Measurements from ENCODE around the gene ADGRE2. TPM values are rescaled to one million over a fixed set of nuclear protein-coding genes. Genes with fewer than 3 reads are reported as not detected.
A peak's percentile ranks its signal among the peaks of the same experiment; 100 is the strongest.
"Not testable (repeated sequence)": the region's sequence is repeated elsewhere in the genome, so short reads cannot be mapped to it uniquely, and the experiment has no call there.

The ADGRE2 gene
- total RNA-seq, 1 donor from 2014 or later: not detected

- DNase-seq (ENCODE audit: extremely low spot score, unreplicated experiment): peak; percentile 53
- TF ChIP-seq CTCF (IDR thresholded peaks at IDR 0.05): no peak
Measured at GRCh38 chr19:14770136-14770535, 8.2 kb downstream of the ADGRE2 start.

GRCh38 chr19:14769201-14769600, 9.2 kb downstream of the ADGRE2 start:
- Mint-ChIP-seq H3K27ac (ENCODE audit: unreplicated experiment) (no peak overlapping the region), H3K27me3 (ENCODE audit: unreplicated experiment) (no peaks in the 10 kb centered on the region), H3K36me3 (ENCODE audit: unreplicated experiment) (no peaks in the 10 kb centered on the region), H3K9me3 (ENCODE audit: unreplicated experiment) (no peaks in the 10 kb centered on the region), H3K4me1 (ENCODE audit: unreplicated experiment) (no peaks in the 10 kb centered on the region), H3K4me3 (ENCODE audit: unreplicated experiment) (no peak overlapping the region)
- no peak for TF ChIP-seq CTCF (IDR thresholded peaks at IDR 0.05)
- peak; percentile 56 for DNase-seq (ENCODE audit: extremely low spot score, unreplicated experiment)

More at GRCh38 chr19:14770136-14770535, 8.2 kb downstream of the ADGRE2 start:
- H3K9me3 Mint-ChIP-seq (ENCODE audit: unreplicated experiment): no peaks in the 10 kb centered on the region
- no peaks in the 10 kb centered on the region for H3K27me3 Mint-ChIP-seq (ENCODE audit: unreplicated experiment)
- no peak overlapping the region for H3K4me3 Mint-ChIP-seq (ENCODE audit: unreplicated experiment)
- H3K36me3 Mint-ChIP-seq (ENCODE audit: unreplicated experiment): no peaks in the 10 kb centered on the region
- no peak overlapping the region for H3K27ac Mint-ChIP-seq (ENCODE audit: unreplicated experiment)
- no peaks in the 10 kb centered on the region for H3K4me1 Mint-ChIP-seq (ENCODE audit: unreplicated experiment)

GRCh38 chr19:14768001-14768400, 10.4 kb downstream of the ADGRE2 start:
- Mint-ChIP-seq H3K4me3 (ENCODE audit: unreplicated experiment) (no peak overlapping the region), H3K36me3 (ENCODE audit: unreplicated experiment) (no peaks in the 10 kb centered on the region), H3K27ac (ENCODE audit: unreplicated experiment) (no peak overlapping the region), H3K4me1 (ENCODE audit: unreplicated experiment) (no peaks in the 10 kb centered on the region), H3K27me3 (ENCODE audit: unreplicated experiment) (no peaks in the 10 kb centered on the region), H3K9me3 (ENCODE audit: unreplicated experiment) (no peaks in the 10 kb centered on the region)
- TF ChIP-seq CTCF (IDR thresholded peaks at IDR 0.05): no peak
- peak; percentile 73 for DNase-seq (ENCODE audit: extremely low spot score, unreplicated experiment)

GRCh38 chr19:14767466-14767971, 10.8 kb downstream of the ADGRE2 start:
- no peak for TF ChIP-seq CTCF (IDR thresholded peaks at IDR 0.05)
- Mint-ChIP-seq H3K36me3 (ENCODE audit: unreplicated experiment) (no peaks in the 10 kb centered on the region), H3K27ac (ENCODE audit: unreplicated experiment) (no peak overlapping the region), H3K4me3 (ENCODE audit: unreplicated experiment) (no peak overlapping the region), H3K4me1 (ENCODE audit: unreplicated experiment) (no peaks in the 10 kb centered on the region), H3K27me3 (ENCODE audit: unreplicated experiment) (no peaks in the 10 kb centered on the region), H3K9me3 (ENCODE audit: unreplicated experiment) (no peaks in the 10 kb centered on the region)
- DNase-seq (ENCODE audit: extremely low spot score, unreplicated experiment): peak; percentile 68

- not testable (repeated sequence) for H3K4me3 Mint-ChIP-seq (ENCODE audit: unreplicated experiment); DNase-seq (ENCODE audit: extremely low spot score, unreplicated experiment); H3K4me1 Mint-ChIP-seq (ENCODE audit: unreplicated experiment); H3K27ac Mint-ChIP-seq (ENCODE audit: unreplicated experiment); H3K27me3 Mint-ChIP-seq (ENCODE audit: unreplicated experiment); H3K36me3 Mint-ChIP-seq (ENCODE audit: unreplicated experiment); H3K9me3 Mint-ChIP-seq (ENCODE audit: unreplicated experiment)
Measured at GRCh38 chr19:14765841-14766240, 12.5 kb downstream of the ADGRE2 start.

GRCh38 chr19:14765403-14765802, 13.0 kb downstream of the ADGRE2 start:
- not testable (repeated sequence) for H3K27me3 Mint-ChIP-seq (ENCODE audit: unreplicated experiment); DNase-seq (ENCODE audit: extremely low spot score, unreplicated experiment); H3K4me3 Mint-ChIP-seq (ENCODE audit: unreplicated experiment); H3K36me3 Mint-ChIP-seq (ENCODE audit: unreplicated experiment); H3K9me3 Mint-ChIP-seq (ENCODE audit: unreplicated experiment); H3K27ac Mint-ChIP-seq (ENCODE audit: unreplicated experiment); H3K4me1 Mint-ChIP-seq (ENCODE audit: unreplicated experiment)

Data from osteocyte (in vitro differentiated cells).